ENCODE measurements around the gene ARMC2. TPM values are rescaled to one million over a fixed set of nuclear protein-coding genes. Genes with fewer than 3 reads are reported as not detected.
"Not testable (repeated sequence)": the region's sequence is repeated elsewhere in the genome, so short reads cannot be mapped to it uniquely, and the experiment has no call there.

The ARMC2 gene, protein sequence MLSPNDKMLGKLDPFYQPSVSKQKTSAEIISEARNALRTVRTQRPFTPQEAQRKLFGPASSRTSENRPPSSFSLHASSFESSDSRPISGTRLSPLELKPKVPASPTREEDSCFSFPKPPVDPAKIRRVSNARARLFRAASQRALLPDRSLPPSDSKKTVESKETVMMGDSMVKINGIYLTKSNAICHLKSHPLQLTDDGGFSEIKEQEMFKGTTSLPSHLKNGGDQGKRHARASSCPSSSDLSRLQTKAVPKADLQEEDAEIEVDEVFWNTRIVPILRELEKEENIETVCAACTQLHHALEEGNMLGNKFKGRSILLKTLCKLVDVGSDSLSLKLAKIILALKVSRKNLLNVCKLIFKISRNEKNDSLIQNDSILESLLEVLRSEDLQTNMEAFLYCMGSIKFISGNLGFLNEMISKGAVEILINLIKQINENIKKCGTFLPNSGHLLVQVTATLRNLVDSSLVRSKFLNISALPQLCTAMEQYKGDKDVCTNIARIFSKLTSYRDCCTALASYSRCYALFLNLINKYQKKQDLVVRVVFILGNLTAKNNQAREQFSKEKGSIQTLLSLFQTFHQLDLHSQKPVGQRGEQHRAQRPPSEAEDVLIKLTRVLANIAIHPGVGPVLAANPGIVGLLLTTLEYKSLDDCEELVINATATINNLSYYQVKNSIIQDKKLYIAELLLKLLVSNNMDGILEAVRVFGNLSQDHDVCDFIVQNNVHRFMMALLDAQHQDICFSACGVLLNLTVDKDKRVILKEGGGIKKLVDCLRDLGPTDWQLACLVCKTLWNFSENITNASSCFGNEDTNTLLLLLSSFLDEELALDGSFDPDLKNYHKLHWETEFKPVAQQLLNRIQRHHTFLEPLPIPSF
- 1.1 TPM for total RNA-seq

DNA sequence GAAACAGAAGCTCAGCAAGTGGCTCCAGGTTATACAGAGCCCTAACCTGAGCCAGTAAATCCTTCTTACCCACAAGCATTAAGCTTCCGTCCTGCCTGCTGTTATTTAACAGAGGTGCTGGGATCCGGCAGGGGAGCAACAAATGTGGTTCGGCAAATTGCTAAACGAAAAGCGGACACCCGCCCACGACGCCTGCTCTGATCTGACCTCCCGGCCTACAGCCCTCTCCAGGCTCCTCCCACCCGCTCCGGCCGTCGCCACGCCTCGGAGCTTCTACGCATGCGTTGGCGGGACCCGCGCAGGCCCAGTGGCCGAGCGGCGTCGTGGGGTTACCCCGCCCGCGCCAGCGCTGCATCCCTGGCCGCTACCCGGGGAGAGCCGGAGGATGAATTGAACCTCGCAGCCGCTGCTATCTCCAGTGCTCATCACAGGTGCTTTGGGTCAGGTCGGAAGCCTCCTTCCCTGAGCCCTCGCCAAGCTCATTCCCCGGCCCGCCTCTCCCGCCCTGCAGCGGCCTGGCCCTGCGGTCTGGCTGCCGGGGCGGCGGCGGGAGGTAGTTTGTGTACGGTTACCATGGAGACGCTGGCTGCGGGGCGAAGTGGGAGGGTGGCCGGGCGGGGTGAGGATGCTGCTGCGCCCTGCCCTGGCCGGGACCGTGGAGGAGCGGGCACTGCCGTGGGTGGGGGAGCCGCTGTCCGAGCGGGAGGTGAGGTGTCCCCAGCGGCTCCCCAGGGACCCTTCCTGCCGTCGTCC lies at the start of gene ARMC2:
Gene ARMC2 (plus strand): TSS at position 307 of the 753 bp plus-strand sequence. CDS start 5,846 bp downstream, outside the sequence.
- ATAC-seq: peak; percentile 96
- peak; percentile 96 for DNase-seq (ENCODE audit: low spot score)

DNA sequence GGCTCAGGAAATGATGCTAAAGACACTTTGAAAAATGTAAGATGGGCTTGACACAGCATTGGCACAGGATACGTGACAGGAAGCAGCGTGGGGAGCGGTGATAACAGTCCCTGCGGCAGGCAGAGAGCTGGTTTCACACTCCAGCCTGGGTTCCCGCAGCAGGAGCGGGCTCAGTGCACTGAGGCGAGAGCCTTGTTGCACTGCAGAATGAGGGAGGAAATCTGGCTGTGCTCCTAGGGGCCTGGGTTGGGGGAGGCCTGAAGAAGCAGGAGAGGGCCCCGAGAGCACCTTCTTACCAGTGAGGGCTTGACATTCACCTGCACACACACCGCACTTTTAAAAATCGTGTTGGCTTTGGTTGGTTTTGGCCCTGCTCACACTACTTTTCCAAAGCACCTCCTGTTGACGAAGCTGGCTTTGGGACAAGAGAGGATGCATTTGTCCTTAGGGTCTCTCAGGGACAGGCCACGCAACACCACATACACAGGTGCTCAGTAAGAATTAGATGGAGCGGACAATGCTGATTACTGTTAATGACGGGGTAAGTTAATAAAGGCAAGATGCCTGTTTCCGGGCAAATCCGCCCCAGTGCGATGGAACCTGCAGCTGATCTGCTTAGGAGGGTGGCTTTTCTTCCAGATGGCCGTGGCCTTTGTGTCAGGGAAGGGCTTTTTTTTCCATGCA lies 49.4 kb upstream of the ARMC2 start:
- DNase-seq (ENCODE audit: low spot score): no peak
- ATAC-seq: peak; percentile 36

DNA sequence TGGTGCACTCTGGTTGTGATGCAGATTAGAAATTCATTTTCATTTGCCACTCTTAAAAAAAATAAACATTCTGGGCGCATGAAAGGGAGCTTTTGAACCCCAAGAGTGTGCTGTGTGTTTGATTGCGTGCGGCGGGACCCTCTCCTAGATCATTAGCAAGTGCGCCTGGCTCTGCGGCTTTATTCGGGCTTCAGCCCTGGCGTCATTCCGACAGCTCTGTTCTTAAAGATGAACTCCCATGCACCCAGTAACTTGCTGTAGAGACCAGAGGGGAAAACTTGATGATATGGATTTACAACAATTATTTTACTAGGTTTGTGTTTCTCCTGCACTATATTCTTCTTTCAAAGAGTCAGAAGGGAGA lies 48.9 kb upstream of the ARMC2 start:
- no peak for DNase-seq (ENCODE audit: low spot score)

DNA sequence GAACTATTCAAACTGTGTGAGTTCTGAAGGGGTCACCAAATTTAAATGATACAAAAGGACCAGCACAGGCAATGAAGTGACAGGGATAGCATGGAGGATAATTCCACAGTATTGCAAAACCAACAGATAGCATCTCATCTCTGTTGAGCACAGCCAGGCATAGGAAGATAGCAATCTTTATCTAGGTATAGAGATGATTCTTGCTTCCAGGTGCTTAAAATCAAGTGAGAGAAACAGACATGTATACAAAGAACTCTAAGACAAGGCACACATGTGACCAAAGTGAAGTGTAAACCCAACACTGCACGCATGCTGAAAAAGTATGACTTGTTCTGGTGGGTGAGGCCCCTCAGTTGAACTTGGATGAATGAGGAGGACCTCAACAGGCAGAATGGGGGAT lies 48.4 kb upstream of the ARMC2 start:
- ATAC-seq (no peak), DNase-seq (ENCODE audit: low spot score) (no peak)

More for the DNA sequence above, 48.9 kb upstream of the ARMC2 start:
- ATAC-seq: no peak

DNA sequence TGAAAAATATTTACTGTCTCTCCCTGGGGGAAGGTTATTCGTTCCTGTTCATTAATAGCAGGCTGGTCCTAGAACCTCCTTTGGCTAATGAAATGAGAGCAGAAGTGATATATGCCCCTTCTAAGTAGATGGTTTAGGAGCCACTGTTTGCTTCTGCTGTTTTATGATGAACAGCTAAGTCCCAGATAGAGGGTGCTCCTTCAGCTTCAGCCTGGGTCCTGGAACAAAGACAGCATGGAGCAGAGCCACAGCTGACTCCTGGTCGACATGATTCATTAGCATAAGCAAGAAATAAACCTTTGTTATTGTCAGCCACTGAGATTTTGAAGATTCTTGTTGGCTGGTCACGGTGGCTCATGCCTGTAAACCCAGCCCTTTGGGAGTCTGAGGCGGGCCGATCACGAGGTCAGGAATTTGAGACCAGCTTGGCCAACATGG lies 47.8 kb upstream of the ARMC2 start:
- DNase-seq (ENCODE audit: low spot score) (no peak), ATAC-seq (no peak)

DNA sequence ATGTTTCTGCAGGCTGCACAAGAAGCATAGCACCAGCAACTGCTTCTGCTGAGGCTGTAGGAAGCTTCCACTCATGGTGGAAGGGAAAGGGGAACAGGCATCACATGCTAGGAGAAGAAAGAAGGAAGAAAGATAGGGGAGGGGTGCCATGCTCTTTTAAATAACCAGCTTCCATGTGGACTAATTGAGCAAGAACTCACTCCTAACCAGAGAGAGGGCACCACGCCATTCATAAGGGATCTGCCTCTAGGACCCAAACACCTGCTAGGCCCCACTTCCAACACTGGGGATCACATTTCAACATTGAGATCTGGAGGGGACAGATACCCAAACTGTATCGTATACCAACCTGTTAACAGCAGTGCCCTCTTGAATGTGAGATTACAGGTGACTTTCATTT lies 46.9 kb upstream of the ARMC2 start:
- DNase-seq (ENCODE audit: low spot score) (no peak), ATAC-seq (peak; percentile 12)

DNA sequence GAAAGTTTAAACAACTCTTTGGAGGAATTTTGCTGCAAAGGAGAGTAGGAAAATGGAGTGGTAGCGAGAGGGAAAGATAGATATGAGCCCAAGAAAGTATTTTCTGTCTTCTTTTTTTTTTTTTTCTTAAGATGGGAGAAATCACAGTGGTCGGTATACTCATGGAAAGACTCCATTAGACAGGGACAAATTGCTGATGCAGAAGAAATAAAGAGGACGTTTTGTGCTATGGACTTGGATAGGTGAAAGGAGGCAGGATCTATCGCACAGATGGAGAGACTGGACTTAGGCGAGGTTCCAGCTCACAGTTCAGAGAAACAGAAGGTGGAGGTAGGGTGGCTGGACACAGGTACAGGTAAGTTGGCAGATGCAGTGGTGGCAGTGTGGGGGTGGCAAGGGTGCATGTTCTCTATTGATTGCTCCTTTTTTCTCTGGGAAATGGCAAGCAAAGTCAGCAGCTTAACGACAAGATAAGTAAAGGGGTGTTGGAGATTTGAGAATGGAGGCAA lies 44.2 kb upstream of the ARMC2 start:
- no peak for DNase-seq (ENCODE audit: low spot score)
- ATAC-seq: peak; percentile 22

DNA sequence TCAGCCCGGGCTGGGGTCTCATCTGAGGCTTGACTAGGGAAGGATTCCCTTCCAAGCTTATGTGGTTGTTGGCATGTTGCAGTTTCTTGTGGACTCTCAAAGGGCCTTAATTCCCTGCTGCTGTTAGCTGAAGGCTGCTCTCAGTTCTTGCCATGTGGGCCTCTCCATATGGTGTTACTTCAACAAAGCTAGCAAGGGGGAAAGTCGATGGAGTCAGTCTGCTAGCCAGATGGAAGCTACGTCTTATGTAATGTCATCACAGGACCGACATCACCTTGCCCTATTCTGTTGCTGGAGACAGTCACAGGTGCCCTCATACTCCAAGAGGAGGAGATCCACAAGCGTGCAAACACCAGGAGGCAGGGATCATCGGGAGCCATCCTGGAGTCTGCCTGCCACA lies 43.3 kb upstream of the ARMC2 start:
- DNase-seq (ENCODE audit: low spot score) (no peak), ATAC-seq (no peak)

DNA sequence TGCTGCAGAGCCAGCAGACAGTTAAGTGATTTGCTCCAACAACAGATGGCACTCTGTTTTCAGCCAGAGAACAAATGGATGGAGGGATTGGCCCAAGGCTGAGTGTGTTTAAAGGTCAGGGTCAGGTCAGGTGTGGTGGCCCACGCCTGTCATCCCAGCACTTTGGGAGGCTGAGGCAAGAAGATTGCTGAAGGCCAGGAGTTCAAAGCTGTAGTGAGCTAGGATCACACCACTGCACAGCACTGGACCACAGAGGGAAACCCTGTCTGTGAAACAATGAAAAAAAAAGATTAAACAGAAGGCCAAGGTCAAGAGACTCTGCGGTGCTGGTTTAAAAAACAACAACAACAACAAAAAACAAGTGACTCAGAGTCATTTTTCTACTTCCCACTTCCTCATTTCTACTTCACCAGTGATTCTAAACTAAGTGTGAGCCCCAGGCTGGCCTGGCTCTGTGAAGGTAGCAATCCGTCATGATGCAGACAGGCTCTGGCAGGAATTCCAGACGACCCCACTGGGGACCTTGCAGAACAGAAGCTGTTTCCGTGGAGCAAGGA lies 42.5 kb upstream of the ARMC2 start:
- DNase-seq (ENCODE audit: low spot score) (no peak), ATAC-seq (no peak)

DNA sequence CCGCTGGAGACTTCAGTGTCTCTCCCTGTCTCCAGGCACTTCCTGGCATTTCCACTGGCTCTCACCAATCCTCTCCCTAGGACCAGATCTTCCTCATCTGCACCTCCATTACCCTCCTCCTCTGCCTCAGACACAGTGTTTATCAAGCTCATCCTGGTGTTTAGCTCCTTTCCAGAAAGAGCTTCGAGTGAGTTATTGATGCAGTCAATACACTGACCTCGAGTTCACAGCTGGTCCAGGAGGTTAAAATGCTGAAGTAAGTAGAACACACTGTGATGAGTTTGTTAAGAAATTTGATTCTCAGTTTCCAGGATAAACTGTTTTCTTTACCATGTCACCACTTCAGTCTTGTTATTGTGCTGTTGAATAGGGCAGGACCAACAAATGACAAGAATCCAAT lies 42.1 kb upstream of the ARMC2 start:
- no peak for DNase-seq (ENCODE audit: low spot score)
- no peak for ATAC-seq

DNA sequence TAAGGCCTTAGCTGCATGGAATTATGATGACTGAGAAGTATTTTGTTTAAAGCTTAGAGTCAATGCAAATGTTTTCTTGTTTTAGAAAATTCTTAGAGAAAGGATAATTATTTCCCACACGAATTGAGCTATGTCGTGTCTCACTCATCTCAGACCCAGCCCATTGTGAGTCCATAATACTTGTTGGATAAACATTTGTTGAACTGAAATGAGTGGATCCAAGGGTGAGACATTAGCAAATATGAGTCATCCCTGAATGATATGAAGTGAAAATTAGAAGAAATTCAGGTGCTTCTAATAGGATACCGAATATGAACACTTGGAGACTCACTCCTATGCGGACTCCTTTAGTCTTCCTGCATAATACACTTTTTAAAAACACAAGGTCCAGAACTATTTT lies 41.6 kb upstream of the ARMC2 start:
- no peak for ATAC-seq
- DNase-seq (ENCODE audit: low spot score): no peak

DNA sequence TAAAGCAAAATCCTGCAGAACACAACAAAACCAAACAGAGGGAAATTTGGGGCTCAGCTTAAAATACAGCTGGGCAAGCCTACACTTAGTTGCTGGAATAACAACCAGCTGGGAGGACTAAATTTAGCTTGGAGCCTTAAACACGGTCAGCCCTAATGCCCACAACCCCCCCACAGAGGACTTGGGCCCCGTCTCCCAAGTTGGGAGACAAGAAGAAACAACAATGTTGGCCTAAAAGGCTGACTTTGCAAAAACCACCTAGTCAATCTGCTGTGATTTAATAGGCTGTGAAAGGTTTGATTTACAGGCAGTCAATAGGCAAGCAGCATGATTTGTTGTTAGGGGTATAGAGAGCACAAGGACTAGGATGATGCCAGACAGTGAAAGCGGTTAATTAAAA lies 40.3 kb upstream of the ARMC2 start:
- DNase-seq (ENCODE audit: low spot score) (no peak), ATAC-seq (no peak)

DNA sequence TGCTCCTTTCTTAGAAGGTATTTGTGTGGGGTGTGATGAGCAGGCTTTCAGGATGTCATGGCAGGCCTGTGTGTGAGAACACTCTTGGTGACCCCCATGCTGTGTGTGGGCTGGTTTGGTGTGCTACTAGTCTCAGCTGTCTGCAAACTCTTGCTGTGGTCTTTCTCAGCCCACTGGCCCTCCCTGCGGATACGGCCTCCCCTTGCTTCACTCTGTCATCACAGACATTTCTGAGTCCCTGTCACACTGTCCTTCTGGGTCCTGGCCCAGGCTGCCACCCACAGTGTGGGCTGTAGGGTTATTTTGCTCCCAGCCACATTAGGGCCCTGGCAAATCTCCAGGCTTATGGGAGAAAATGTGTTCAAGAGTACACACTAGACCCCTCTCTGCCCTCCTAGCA lies 39.0 kb upstream of the ARMC2 start:
- ATAC-seq (no peak), DNase-seq (ENCODE audit: low spot score) (no peak)

DNA sequence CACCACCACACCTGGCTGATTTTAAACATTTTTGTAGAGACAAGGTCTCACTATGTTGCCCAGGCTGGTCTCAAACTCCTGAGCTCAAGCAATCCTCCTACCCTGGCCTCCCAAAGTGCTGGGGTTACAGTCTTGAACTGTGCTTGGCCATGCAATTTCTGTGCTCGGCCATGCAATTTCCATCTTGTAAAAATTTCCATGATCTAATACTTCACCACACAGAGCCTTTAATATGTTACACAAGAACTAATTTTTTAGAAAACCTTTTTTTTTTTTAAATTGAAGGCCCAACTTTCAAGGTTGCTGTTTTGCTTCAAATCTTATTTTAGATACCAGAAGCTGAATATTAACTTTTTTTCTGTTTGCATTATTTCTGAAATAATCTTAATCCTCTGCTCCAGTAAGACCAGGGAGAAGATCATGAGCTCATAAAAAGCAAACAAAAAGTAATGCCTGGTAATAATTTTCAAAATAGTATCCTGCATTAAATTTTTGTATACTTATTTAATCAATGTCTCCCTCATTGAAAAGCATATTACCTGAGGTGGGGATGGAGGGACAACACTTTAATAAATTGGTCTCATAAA lies 38.1 kb upstream of the ARMC2 start:
- ATAC-seq (no peak), DNase-seq (ENCODE audit: low spot score) (no peak)

DNA sequence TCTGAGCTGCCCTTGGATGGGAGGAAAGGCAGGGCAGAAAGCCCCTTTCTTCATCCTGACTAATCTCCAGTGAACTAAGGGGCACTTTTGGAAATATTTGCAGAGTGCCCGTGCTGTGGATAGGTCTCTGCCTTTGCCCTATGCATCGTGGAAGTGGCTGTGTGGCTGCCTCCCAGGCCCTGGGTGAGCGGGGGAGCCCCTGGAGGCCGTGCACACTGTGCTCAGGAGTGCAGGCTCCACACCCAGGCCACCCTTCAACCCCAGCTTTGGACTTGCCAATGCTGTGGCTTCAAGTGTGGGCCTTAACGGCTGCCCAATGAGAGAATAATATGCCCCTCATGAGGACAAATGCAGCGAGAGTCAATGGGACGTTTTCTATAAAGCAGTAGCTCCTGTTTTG lies 36.7 kb upstream of the ARMC2 start:
- DNase-seq (ENCODE audit: low spot score) (no peak), ATAC-seq (no peak)

DNA sequence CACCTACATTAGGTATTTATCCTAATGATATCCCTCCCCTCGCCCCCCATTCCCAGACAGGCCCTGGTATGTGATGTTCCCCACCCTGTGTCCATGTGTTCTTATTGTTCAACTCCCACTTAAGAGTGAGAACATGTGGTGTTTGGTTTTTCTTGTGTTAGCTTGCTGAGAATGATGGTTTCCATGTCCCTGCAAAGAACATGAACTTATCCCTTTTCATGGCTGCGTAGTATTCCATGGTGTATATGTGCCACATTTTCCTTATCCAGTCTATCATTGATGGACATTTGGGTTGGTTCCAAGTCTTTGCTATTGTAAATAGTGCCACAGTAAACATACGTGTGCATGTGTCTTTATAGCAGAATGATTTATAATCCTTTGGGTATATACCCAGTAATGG lies 35.0 kb upstream of the ARMC2 start:
- not testable (repeated sequence) for ATAC-seq; DNase-seq (ENCODE audit: low spot score)

DNA sequence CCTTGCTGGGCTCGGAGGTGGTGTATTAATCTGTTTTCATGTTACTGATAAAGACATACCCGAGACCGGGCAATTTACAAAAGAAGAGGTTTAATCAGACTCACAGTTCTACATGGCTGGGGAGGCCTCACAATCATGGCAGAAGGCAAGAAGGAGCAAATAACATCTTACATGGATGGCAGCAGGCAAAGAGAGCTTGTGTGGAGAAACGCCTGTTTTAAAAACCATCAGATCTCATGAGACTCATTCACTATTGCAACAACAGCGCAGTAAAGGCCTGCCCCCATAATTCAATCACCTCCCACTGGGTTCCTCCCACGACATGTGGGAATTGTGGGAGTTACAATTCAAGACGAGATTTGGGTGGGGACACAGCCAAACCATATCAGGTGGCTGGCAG lies 30.9 kb upstream of the ARMC2 start:
- ATAC-seq; DNase-seq (ENCODE audit: low spot score): not testable (repeated sequence)

DNA sequence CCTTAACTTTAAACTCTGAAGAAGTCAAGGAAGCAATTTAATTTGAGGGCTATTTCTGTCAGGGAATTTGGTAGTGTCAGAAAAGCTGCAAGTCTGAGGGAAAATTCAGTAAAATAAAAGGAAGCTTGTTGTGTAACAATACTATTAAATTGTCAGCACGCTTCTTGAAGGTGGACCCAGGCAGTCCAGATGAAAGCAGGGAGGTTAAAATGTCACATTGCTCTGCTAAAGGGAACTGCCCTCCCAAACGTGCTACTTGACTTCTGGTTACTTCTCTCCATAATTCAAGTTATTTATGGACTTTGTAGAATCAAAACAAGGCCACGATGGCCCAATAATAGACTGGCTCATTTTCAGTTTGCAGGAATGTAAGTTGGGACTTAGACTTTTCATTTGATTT lies 28.2 kb upstream of the ARMC2 start:
- ATAC-seq: no peak
- no peak for DNase-seq (ENCODE audit: low spot score)

DNA sequence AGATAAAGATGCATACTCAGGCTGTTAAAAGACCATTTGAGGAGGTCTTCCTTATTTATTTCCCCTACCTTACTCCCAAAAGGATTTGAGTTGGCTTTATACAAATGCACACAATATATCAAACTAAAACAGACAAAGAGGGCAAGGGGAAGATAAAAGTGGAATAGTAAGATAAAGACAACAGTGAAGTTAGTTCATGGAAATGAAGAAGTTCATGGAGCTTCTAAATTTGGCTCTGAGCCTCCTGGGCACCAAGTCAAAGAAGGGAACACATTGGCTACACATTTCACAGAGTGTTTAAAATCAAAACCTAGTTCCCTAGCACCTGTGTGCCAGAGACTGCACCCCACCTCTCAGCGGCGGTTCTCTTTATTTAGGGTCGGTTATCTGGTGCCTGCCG lies 25.8 kb upstream of the ARMC2 start:
- DNase-seq (ENCODE audit: low spot score) (no peak), ATAC-seq (no peak)

DNA sequence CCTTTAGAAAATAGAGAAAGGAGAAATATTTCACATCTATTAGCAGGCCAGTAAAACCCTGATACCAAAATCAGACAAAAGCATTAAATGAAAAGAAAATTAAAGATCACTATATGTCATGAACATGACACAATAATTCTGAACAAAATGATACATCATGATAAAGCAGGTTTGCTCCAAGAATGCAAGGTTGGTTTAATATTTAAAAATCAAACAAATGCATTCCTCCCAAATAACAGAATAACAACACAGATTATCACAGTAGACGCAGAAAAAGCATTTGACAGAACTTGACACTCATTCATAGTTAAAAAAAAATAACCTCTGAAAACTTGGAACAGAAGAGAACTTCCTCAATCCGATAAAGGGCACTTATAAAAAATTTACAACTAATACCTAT lies 22.9 kb upstream of the ARMC2 start:
- no peak for ATAC-seq

More for the DNA sequence above, 22.9 kb upstream of the ARMC2 start:
- no peak for DNase-seq (ENCODE audit: low spot score)

All from left lobe of liver (tissue), 2 donors.